Measurements from ENCODE around the gene ECPAS. TPM values are rescaled to one million over a fixed set of nuclear protein-coding genes. Genes with fewer than 3 reads are reported as not detected.

ECPAS gene
- total and polyA plus RNA-seq, 5 experiments from 2014 or later, result 9.7 to 72.5 (median 12.9) TPM

DNA sequence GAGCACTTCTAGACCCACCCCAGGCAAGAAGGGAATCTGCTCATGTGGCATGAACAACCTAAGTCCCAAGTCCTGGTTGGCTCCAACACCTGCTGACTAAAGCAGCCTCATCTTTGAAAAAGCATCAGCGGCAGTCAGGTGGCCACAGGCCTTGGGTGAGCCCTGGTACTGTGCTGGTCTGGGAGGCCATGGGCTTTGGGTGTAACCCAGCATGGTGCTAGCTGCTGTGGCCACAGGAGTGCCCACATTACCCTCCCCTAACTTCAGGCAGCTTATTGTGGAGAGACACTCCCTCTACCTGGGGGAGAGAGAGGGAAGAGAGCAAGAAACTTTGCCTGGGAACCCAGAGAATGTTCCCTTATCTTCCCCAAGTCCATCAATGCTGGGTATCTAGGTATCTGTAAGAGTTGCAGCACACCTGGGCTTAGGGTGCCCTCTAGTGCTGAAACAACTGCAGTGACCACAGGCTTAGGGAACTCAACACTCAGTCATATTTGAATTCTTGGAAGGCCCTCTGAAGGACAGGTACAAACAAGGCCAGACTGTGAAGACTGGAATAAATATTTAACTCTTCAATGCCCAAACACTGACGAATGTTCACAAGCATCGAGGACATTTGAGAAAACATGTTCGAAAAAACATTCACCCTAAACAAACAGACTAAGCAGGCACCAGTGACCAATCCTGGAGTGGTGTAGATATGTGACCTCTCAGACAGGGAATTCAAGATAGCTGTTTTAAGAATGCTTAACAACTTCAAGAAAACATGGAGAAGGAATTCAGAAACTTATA lies 84.2 kb downstream of the ECPAS start:
- peaks cover 0 to under 1% (median 0%) of the 10 kb centered on the region in 4 donors for H3K4me1 Mint-ChIP-seq
- no peaks in the 10 kb centered on the region for H3K27me3 Mint-ChIP-seq
- H3K9me3 Mint-ChIP-seq, result peaks cover 6 to 49% (median 30%) of the 10 kb centered on the region in 9 donors
- POLR2A ChIA-PET, result no interaction called here
- no peak for DNase-seq
- H3K27ac Mint-ChIP-seq, result no peak overlapping the region
- peaks cover 45 to 90% (median 86%) of the 10 kb centered on the region in 3 donors for H3K36me3 Mint-ChIP-seq
- ATAC-seq, result no peak
- H3K4me3 Mint-ChIP-seq, result no peak overlapping the region

GRCh38 chr9:111399211-111399739 lies 84.9 kb downstream of the ECPAS start:
- Mint-ChIP-seq H3K9me3 (peaks cover 6 to 45% (median 24%) of the 10 kb centered on the region in 9 donors), H3K27me3 (no peaks in the 10 kb centered on the region), H3K27ac (no peak overlapping the region)

DNA sequence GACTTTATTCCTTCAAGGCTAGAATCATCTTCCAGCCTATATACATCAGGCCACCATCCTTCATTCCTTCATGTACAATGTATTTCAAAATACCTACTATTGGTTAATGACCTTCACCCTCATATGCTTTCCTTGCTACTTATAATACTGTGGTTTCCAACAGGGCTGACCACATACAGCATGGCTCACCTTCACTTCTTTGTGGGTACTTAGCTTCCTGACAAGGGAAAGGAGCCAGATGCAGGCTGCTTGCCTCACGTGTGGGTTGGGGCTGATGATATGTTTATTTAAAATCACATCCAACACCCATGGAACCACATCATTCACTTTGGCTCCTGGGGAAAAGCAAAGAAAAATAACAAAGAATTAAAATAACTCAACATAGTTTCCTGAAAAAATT lies 90.2 kb downstream of the ECPAS start:
- H3K27me3 Mint-ChIP-seq, result no peaks in the 10 kb centered on the region
- no peak for DNase-seq
- H3K9me3 Mint-ChIP-seq, result peaks cover 0 to 3% (median 0%) of the 10 kb centered on the region in 9 donors
- peaks cover 21 to 89% (median 75%) of the 10 kb centered on the region in 3 donors for H3K36me3 Mint-ChIP-seq
- H3K4me1 Mint-ChIP-seq, result peaks cover 0 to 1% (median 0%) of the 10 kb centered on the region in 4 donors
- H3K4me3 Mint-ChIP-seq, result no peak overlapping the region
- no peak overlapping the region for H3K27ac Mint-ChIP-seq
- POLR2A ChIA-PET, result no interaction called here
- no peak for ATAC-seq

More at GRCh38 chr9:111399211-111399739, 84.9 kb downstream of the ECPAS start:
- ATAC-seq (no peak), DNase-seq (no peak)
- peaks cover 38 to 90% (median 83%) of the 10 kb centered on the region in 3 donors for H3K36me3 Mint-ChIP-seq
- no peak overlapping the region for H3K4me3 Mint-ChIP-seq
- POLR2A ChIA-PET, result no interaction called here
- H3K4me1 Mint-ChIP-seq, result peaks cover 0 to 1% (median 0%) of the 10 kb centered on the region in 4 donors

DNA sequence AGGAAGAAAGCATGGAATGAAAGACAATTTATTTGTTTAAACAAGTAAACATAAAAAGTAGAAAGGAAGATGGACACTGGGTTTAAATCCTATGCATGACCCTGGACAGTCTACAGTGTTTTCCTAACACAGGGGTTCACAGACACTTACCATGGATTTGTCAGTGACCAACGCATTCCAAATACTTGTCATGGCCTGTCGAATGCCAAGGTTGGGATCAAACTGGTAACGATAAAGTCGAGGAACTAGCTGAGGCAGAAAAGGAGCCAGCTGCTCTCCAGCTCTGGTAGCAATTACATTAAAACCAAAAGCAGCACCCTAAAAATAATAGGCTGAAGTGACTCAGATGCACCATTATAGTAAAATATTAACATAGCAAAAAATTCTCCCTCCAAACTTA lies 94.8 kb downstream of the ECPAS start:
- H3K36me3 Mint-ChIP-seq, result peaks cover 21 to 54% (median 45%) of the 10 kb centered on the region in 3 donors
- DNase-seq (no peak), ATAC-seq (no peak)
- H3K4me3 Mint-ChIP-seq, result no peak overlapping the region
- POLR2A ChIA-PET, result no interaction called here
- H3K9me3 Mint-ChIP-seq, result no peaks in the 10 kb centered on the region
- no peaks in the 10 kb centered on the region for H3K27me3 Mint-ChIP-seq
- no peaks in the 10 kb centered on the region for H3K4me1 Mint-ChIP-seq
- H3K27ac Mint-ChIP-seq, result no peak overlapping the region

DNA sequence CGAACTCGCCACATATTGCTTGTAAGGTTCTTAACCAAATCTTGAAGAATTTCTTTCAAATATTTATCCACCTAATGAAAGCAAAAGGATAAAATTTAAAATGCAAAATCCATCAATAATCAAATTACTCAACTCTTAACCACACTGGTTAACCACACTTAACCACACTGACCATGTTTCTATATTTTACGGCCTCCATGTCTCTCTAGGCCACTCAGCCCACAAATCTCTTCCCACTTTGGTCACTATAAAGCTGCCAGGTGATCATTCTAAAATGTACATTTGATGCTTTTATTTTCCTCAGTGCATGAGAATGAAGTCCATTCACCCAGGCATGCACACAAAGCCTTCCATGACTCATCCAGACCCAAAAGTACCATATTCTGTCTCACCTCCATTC lies 97.8 kb downstream of the ECPAS start:
- peaks cover 0 to 2% (median 0%) of the 10 kb centered on the region in 4 donors for H3K4me1 Mint-ChIP-seq
- H3K27me3 Mint-ChIP-seq, result no peaks in the 10 kb centered on the region
- no peak overlapping the region for H3K4me3 Mint-ChIP-seq
- H3K27ac Mint-ChIP-seq, result no peak overlapping the region
- ATAC-seq (no peak), DNase-seq (no peak)
- POLR2A ChIA-PET, result no interaction called here
- no peaks in the 10 kb centered on the region for H3K9me3 Mint-ChIP-seq
- H3K36me3 Mint-ChIP-seq, result peaks cover 20 to 51% (median 35%) of the 10 kb centered on the region in 3 donors

- POLR2A ChIA-PET, result no interaction called here
- Mint-ChIP-seq H3K27me3 (no peaks in the 10 kb centered on the region), H3K36me3 (peaks cover 9 to 80% (median 23%) of the 10 kb centered on the region in 3 donors), H3K9me3 (no peaks in the 10 kb centered on the region), H3K4me1 (peaks cover 0 to 2% (median 0%) of the 10 kb centered on the region in 4 donors), H3K27ac (peak overlapping the region in 1 of 10 donors; percentile 2), H3K4me3 (no peak overlapping the region)
- ATAC-seq, result no peak
- no peak for DNase-seq
Measured at GRCh38 chr9:111381006-111381405, 103.2 kb downstream of the ECPAS start.

DNA sequence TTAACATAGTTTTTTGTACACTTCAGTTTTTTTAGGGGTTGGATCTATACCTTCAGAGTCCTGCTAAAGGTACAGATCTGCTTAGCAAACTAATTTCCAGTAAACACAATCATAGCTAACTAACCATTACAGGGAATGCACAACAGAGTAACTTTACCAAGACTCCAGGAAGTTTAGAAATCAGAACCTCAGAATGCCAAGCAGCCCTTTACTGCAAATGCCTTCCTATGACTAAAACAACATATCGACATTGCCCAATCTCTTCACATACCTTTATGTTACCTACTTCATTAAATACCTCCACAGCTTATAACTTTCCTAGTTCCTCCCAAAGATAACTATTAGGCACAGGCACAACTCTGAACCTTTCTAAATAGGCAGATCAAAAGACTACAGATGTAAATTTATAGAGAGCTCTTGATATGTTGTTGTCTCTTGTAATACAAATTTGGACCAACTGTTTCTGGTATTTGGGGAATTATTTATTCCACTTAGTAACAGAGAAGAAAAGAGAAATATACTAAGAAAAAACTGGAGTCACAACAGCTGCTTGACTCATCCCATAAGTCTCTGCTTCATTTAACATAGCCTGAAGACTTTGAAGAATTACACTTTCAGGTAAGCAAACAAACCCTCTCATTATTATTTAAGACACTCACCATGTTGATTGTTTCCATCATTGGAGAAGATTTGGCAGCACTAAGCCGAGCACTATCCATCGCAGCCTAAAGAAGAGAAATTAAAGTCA lies 108.2 kb downstream of the ECPAS start:
- H3K27me3 Mint-ChIP-seq, result no peaks in the 10 kb centered on the region
- ATAC-seq, result no peak
- H3K27ac Mint-ChIP-seq, result peak overlapping the region in 1 of 10 donors; percentile 0
- POLR2A ChIA-PET, result no interaction called here
- H3K36me3 Mint-ChIP-seq, result peaks cover 14 to 93% (median 46%) of the 10 kb centered on the region in 3 donors
- no peak overlapping the region for H3K4me3 Mint-ChIP-seq
- H3K9me3 Mint-ChIP-seq, result no peaks in the 10 kb centered on the region
- no peak for DNase-seq
- no peaks in the 10 kb centered on the region for H3K4me1 Mint-ChIP-seq

DNA sequence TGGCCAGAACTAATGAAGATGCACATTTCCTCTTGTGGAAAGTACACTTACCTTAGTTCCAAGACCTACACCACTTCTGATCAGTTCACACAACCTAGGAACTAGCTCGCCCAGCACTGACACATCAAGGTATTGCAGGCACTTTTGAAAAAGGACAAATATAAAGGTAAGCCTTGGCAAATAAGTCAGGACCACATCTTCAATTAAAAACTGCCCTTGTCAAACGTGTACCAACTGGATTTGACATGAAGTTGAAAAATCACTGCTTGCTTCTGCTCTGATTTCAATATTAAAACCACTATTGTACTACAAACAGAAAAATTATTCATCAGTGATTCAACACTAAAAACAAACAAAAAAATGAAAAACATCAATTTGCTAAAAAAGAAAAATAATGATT lies 109.1 kb downstream of the ECPAS start:
- ATAC-seq, result no peak
- POLR2A ChIA-PET, result no interaction called here
- H3K4me1 Mint-ChIP-seq, result no peaks in the 10 kb centered on the region
- peaks cover 17 to 95% (median 55%) of the 10 kb centered on the region in 3 donors for H3K36me3 Mint-ChIP-seq
- no peaks in the 10 kb centered on the region for H3K9me3 Mint-ChIP-seq
- H3K4me3 Mint-ChIP-seq, result no peak overlapping the region
- no peaks in the 10 kb centered on the region for H3K27me3 Mint-ChIP-seq
- H3K27ac Mint-ChIP-seq, result no peak overlapping the region
- no peak for DNase-seq

- Mint-ChIP-seq H3K4me1 (no peaks in the 10 kb centered on the region), H3K9me3 (no peaks in the 10 kb centered on the region), H3K27ac (no peak overlapping the region), H3K36me3 (peaks cover 21 to 98% (median 68%) of the 10 kb centered on the region in 3 donors), H3K4me3 (no peak overlapping the region), H3K27me3 (no peaks in the 10 kb centered on the region)
- POLR2A ChIA-PET, result no interaction called here
- no peak for DNase-seq
- no peak for ATAC-seq
Measured at GRCh38 chr9:111372297-111372696, 111.9 kb downstream of the ECPAS start.

DNA sequence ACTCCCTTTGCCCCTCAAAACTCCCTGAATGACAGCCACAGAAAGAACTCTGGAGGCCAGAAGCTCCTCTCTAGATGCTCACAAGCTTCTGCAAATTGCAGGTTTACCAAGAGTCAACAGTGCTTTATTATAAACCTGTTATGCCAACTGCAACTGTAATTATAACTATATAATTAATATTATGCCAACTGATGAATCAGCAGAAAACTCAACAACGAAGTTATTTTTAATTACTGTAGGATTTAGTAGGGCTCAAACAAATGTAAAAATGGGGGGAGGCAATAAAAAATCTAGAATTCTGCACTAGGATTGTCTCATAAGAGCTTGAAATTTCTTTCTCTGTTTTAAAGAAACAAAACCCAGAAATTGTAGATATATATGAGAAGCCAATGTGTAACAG lies 117.2 kb downstream of the ECPAS start:
- Mint-ChIP-seq H3K27me3 (no peaks in the 10 kb centered on the region), H3K36me3 (peaks cover 30 to 95% (median 69%) of the 10 kb centered on the region in 3 donors), H3K4me1 (no peaks in the 10 kb centered on the region), H3K27ac (no peak overlapping the region), H3K9me3 (no peaks in the 10 kb centered on the region), H3K4me3 (no peak overlapping the region)
- DNase-seq (no peak), ATAC-seq (no peak)
- POLR2A ChIA-PET, result no interaction called here

GRCh38 chr9:111362526-111362925 lies 121.7 kb downstream of the ECPAS start:
- POLR2A ChIA-PET, result interaction anchor here (0.7 kb wide), 1 partner anchor 1899 kb away, joined by 3 read pairs; no protein-coding TSS in a partner anchor

GRCh38 chr9:111360881-111361280 lies 123.3 kb downstream of the ECPAS start:
- Mint-ChIP-seq H3K27me3 (no peaks in the 10 kb centered on the region), H3K4me1 (no peaks in the 10 kb centered on the region), H3K4me3 (no peak overlapping the region), H3K27ac (peak overlapping the region in 1 of 10 donors; percentile 52), H3K9me3 (peaks cover 0 to 2% (median 0%) of the 10 kb centered on the region in 9 donors), H3K36me3 (peaks cover 10 to 49% (median 37%) of the 10 kb centered on the region in 3 donors)
- DNase-seq (no peak), ATAC-seq (no peak)
- POLR2A ChIA-PET, result no interaction called here

More at GRCh38 chr9:111362526-111362925, 121.7 kb downstream of the ECPAS start:
- Mint-ChIP-seq H3K27me3 (no peaks in the 10 kb centered on the region), H3K27ac (no peak overlapping the region), H3K4me1 (no peaks in the 10 kb centered on the region), H3K4me3 (no peak overlapping the region), H3K9me3 (no peaks in the 10 kb centered on the region), H3K36me3 (peaks cover 14 to 66% (median 43%) of the 10 kb centered on the region in 3 donors)
- ATAC-seq, result no peak
- no peak for DNase-seq

All from naive thymus-derived CD8-positive, alpha-beta T cell (primary cell).